NB4 (cell line): Measurements from ENCODE around the gene SCAMP4.

Experiments
- DNase-seq: peaks from one replicate; pipeline ENCODE4 v3.0.0; 2010; ENCODE audit warnings: low read depth
- H3K4me3 ChIP-seq: one replicate; pipeline ENCODE4 v1.5.1; 2011; ENCODE audit warnings: mild to moderate bottlenecking, low read depth, low read length, moderate library complexity
- CTCF ChIP-seq: IDR thresholded peaks from one replicate; pipeline ENCODE4 v1.5.1; 2012; ENCODE audit warnings: low read depth, low read length
- MYC ChIP-seq: IDR thresholded peaks from 2 replicates; pipeline ENCODE4 v1.6.1; 2011; ENCODE audit warnings: low read depth, low read length
- POLR2A ChIP-seq: IDR thresholded peaks from 2 replicates; pipeline ENCODE4 v1.6.1; 2011; ENCODE audit warnings: mild to moderate bottlenecking; ENCODE audit not compliant: insufficient read length; ENCODE audit errors: extremely low read depth
- TF ChIP-seq, protein P1 (sequence below): IDR thresholded peaks from 2 replicates; pipeline ENCODE4 v1.6.1; 2011; ENCODE audit warnings: low read depth, low read length

The SCAMP4 gene

GRCh38 chr19:1896508-1896907, 8.7 kb upstream of the SCAMP4 start:
- H3K4me3 ChIP-seq: no peak overlapping the region
- DNase-seq: peak; percentile 52
- no peak for TF ChIP-seq CTCF
- TF ChIP-seq, protein P1, sequence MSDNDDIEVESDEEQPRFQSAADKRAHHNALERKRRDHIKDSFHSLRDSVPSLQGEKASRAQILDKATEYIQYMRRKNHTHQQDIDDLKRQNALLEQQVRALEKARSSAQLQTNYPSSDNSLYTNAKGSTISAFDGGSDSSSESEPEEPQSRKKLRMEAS: no peak

DNA sequence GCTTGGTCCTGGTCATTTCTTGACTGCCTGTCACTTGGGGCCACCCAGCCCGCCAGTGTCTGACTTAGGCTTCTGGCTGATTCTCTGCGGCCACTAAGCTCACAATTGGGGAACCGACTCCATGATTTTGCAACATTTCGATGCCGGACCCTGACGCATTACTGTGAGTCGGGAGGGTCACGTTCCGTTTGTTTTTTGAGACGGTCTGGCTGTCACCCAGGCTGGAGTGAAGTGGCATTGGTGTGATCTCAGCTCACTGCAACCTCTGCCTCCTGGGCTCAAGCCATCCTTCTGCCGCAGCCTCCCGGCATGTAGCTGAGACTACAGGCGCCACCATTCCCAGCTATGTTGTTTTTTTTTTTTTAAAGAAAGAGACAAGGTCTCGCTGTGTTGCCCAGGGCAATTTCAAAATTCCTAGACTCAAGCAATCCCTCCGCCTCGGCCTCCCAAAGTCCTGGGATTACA, 3.2 kb upstream of the SCAMP4 start:
- peak; percentile 85 for DNase-seq
- no peak overlapping the region for H3K4me3 ChIP-seq
- TF ChIP-seq POLR2A: no peak
- TF ChIP-seq, protein P1: no peak

GRCh38 chr19:1902923-1903322, 2.3 kb upstream of the SCAMP4 start:
- no peak for TF ChIP-seq CTCF
- TF ChIP-seq MYC: no peak
- TF ChIP-seq, protein P1: no peak
- no peak for TF ChIP-seq POLR2A
- DNase-seq: no peak
- no peak overlapping the region for H3K4me3 ChIP-seq

GRCh38 chr19:1904860-1905109, 414 bp upstream of the SCAMP4 start:
- DNase-seq: no peak
- peak overlapping the region; percentile 34 for H3K4me3 ChIP-seq
- TF ChIP-seq MYC (no peak), CTCF (no peak), POLR2A (no peak)
- TF ChIP-seq, protein P1: no peak

DNA sequence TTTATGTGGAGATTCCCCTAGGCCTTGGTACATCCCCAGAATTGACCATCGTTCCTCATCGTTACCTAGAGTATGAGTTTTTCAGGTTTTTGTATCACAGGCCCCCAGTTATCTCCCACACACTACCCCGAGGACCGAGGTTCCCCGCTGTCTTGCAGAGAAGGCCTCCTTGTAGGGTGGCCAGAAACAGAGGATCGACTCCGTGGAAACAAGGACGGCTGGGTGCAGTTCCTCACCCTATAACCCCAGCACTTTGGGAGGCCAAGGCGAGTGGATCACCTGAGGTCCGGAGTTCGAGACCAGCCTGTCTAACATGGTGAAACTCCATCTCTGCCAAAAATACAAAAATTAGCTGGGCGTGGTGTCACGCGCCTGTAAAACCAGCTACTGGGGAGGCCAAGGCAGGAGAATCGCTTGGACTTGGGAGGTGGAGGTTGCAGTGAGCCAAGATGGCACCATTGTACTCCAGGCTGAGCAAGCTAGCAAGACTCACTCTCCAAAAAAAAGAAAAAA, 720 bp downstream of the SCAMP4 start:
- DNase-seq: no peak
- peak overlapping the region; percentile 72 for H3K4me3 ChIP-seq
- TF ChIP-seq MYC (no peak), CTCF (no peak)

- TF ChIP-seq, protein P1: no peak
- TF ChIP-seq POLR2A (no peak), MYC (no peak), CTCF (no peak)
- no peak for DNase-seq
- no peak overlapping the region for H3K4me3 ChIP-seq
These were observed 1.9 kb downstream of the SCAMP4 start for GRCh38 chr19:1906985-1907562.
